GM19395 (cell line): ENCODE results near the gene TLE7.
A peak's percentile ranks its signal among the peaks of the same experiment; 100 is the strongest.

Source experiments
- ATAC-seq: cut with Tn5 transposase; IDR thresholded peaks from one replicate; pipeline ENCODE4 v1.9.1; 2021; ENCODE audit warnings: mild to moderate bottlenecking, moderate library complexity; ENCODE audit not compliant: unreplicated experiment

Gene TLE7

GRCh38 chr16:71449020-71449419 is 7.2 kb upstream of the TLE7 start:
- ATAC-seq = no peak

GRCh38 chr16:71448274-71448866 is 6.5 kb upstream of the TLE7 start:
- ATAC-seq = no peak

- ATAC-seq = no peak
Observed at GRCh38 chr16:71443714-71444113, 1.9 kb upstream of the TLE7 start.

- ATAC-seq = no peak
Observed at GRCh38 chr16:71441348-71442050, 355 bp downstream of the TLE7 start.

GRCh38 chr16:71440669-71441347 is 1.0 kb downstream of the TLE7 start:
- ATAC-seq = no peak

GRCh38 chr16:71439523-71439922 is 2.3 kb downstream of the TLE7 start:
- ATAC-seq = no peak

- ATAC-seq = no peak
Observed at GRCh38 chr16:71436473-71436872, 5.4 kb downstream of the TLE7 start.

GRCh38 chr16:71432906-71433305 is 8.9 kb downstream of the TLE7 start:
- no peak for ATAC-seq

GRCh38 chr16:71431991-71432390 is 9.9 kb downstream of the TLE7 start:
- ATAC-seq = no peak

GRCh38 chr16:71431176-71431575 is 10.7 kb downstream of the TLE7 start:
- no peak for ATAC-seq

- ATAC-seq = no peak
Observed at GRCh38 chr16:71430744-71431143, 11.1 kb downstream of the TLE7 start.

GRCh38 chr16:71429581-71429980 is 12.3 kb downstream of the TLE7 start:
- no peak for ATAC-seq

- ATAC-seq = no peak
Observed at GRCh38 chr16:71428883-71429282, 13.0 kb downstream of the TLE7 start.

- no peak for ATAC-seq
Observed at GRCh38 chr16:71428385-71428784, 13.5 kb downstream of the TLE7 start.

- ATAC-seq = no peak
Observed at GRCh38 chr16:71426880-71427615, 14.8 kb downstream of the TLE7 start.

- peak; percentile 70 for ATAC-seq
Observed at GRCh38 chr16:71426069-71426879, 15.6 kb downstream of the TLE7 start.

- ATAC-seq = no peak
Observed at GRCh38 chr16:71425746-71426068, 16.1 kb downstream of the TLE7 start.

- ATAC-seq = no peak
Observed at GRCh38 chr16:71424626-71425025, 17.2 kb downstream of the TLE7 start.

- ATAC-seq = no peak
Observed at GRCh38 chr16:71423865-71424264, 18.0 kb downstream of the TLE7 start.

- ATAC-seq = no peak
Observed at GRCh38 chr16:71423016-71423415, 18.8 kb downstream of the TLE7 start.

- no peak for ATAC-seq
Observed at GRCh38 chr16:71421911-71422310, 19.9 kb downstream of the TLE7 start.
